Panc1 (cell line): ENCODE results near the gene B4GALT5. TPM values are rescaled to one million over a fixed set of nuclear protein-coding genes. Genes with fewer than 3 reads are reported as not detected.

ENCODE experiments used
- ATAC-seq: fragments of 200-7000 bp; cut with Tn5 transposase; 2 replicates; pipeline ENCODE4 v1.9.1; 2020; ENCODE audit warnings: mild to moderate bottlenecking, moderate library complexity
- BruUV-seq: library from RNA; stranded (reverse); fragments of 400-500 nt; replicated peaks from 2 replicates; lab custom pipeline; 2021; lab: Mats Ljungman, UMichigan
- CTCF ChIA-PET: fragments of 300-600 bp; sonication (Branson Sonifier 250); formaldehyde crosslinking; loops from one replicate; lab custom pipeline; 2022; ENCODE audit warnings: antibody characterized with exemption; lab: Charles Lee
- POLR2A ChIA-PET: fragments of 300-600 bp; sonication (Branson Sonifier 250); formaldehyde crosslinking; loops from one replicate; lab custom pipeline; 2022; ENCODE audit warnings: antibody characterized with exemption; lab: Charles Lee
- DNase-seq: peaks from one replicate; pipeline ENCODE4 v3.0.0-alpha.2; 2010; ENCODE audit warnings: low read depth, low spot score
- H3K27ac ChIP-seq: 2 replicates; pipeline ENCODE4 v1.5.1; 2011; ENCODE audit warnings: mild to moderate bottlenecking, low read length, inconsistent platforms
- H3K27me3 ChIP-seq: fragments of 200-500 bp; sonication (Bioruptor generic); 2 replicates; pipeline ENCODE4 v1.6.0; 2014; ENCODE audit warnings: low read length, inconsistent platforms; ENCODE audit not compliant: control insufficient read depth, insufficient read depth
- H3K36me3 ChIP-seq: fragments of 200-500 bp; sonication (Bioruptor generic); 2 replicates; pipeline ENCODE4 v1.5.1; 2014; ENCODE audit warnings: inconsistent platforms, mild to moderate bottlenecking, low read length, moderate library complexity; ENCODE audit not compliant: control insufficient read depth, insufficient read depth
- H3K4me1 ChIP-seq: 2 replicates; pipeline ENCODE4 v1.5.1; 2011; ENCODE audit warnings: inconsistent platforms, mild to moderate bottlenecking, low read length, moderate library complexity; ENCODE audit not compliant: control insufficient read depth, insufficient read depth
- H3K4me3 ChIP-seq, 2 experiments: 2 replicates each; pipeline ENCODE4 v1.5.1; 2011 to 2012; ENCODE audit warnings: low read depth in 2 of 2, low read length in 2 of 2, mild to moderate bottlenecking in 2 of 2, inconsistent platforms in 1 of 2, moderate library complexity in 1 of 2
- H3K9me3 ChIP-seq: fragments of 200-500 bp; sonication (Bioruptor generic); 2 replicates; pipeline ENCODE4 v1.5.1; 2014; ENCODE audit warnings: low read depth, mild to moderate bottlenecking, inconsistent platforms, low read length, moderate library complexity; ENCODE audit not compliant: control insufficient read depth, insufficient read depth
- POLR2AphosphoS5 ChIP-seq: IDR thresholded peaks from 2 replicates; pipeline ENCODE4 v1.6.1; 2012; ENCODE audit warnings: mild to moderate bottlenecking, low read depth, low read length, moderate library complexity
- SIN3A ChIP-seq: IDR thresholded peaks from 2 replicates; pipeline ENCODE4 v1.6.1; 2012; ENCODE audit warnings: low read depth, mild to moderate bottlenecking, low read length, moderate library complexity, borderline replicate concordance; ENCODE audit not compliant: insufficient read depth
- TCF7L2 ChIP-seq: IDR thresholded peaks from 2 replicates; pipeline ENCODE4 v1.6.1; 2011; ENCODE audit warnings: mild to moderate bottlenecking, low read depth, low read length, inconsistent platforms
- in situ Hi-C: cut with HindIII; loops from 2 replicates; pipeline ENCODE4 v1.10.0; 2016; ENCODE audit warnings: low sequenced_read_pairs, low pct_unique_long_range_greater_than_20kb
- intact Hi-C: fragments of 100-400 bp; cut with micrococcal nuclease; formaldehyde crosslinking; loops from one replicate; pipeline ENCODE4 v1.10.0; 2022; ENCODE audit not compliant: unreplicated experiment
- total RNA-seq: library from RNA; stranded (reverse); gene quantifications from one replicate; pipeline ENCODE4 v1.2.1, GENCODE V29; 2021; ENCODE audit not compliant: unreplicated experiment
- TF ChIP-seq, protein P1 (sequence below): fragments of 450-650 bp; IDR thresholded peaks from 2 replicates; pipeline ENCODE4 v1.5.1; 2017; ENCODE audit warnings: mild to moderate bottlenecking
- TF ChIP-seq, protein P2 (sequence below), 2 experiments: IDR thresholded peaks; 2 replicates each; pipeline ENCODE4 v1.6.1; 2011 to 2012; ENCODE audit warnings: low read depth in 2 of 2, control low read depth in 1 of 2, low read length in 1 of 2, mild to moderate bottlenecking in 1 of 2, moderate library complexity in 1 of 2; ENCODE audit not compliant: insufficient read depth in 1 of 2

The B4GALT5 gene
- total RNA-seq, 1 experiment from 2014 or later = 40.0 TPM

DNA sequence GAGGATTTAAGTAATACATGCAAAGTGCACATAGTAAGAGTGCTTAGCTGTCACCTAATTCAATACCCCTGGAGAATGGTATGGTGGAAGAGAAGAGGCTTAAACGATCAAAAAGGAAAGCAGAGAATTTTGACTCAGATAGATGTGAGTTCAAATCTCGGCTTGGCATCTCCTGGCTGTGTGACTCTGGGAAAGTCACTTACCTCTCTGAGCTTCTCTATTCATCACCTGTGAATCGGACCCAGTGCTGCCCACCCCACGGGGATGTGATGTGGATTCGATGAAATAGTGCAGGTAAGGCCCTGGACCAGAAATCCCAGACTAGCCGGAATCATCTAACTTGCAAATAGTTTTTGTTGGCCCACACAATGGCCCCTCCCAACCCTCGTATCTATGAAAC is 1.8 kb upstream of the B4GALT5 start:
- ChIA-PET CTCF (no interaction called here), POLR2A (interaction anchor here (0.5 kb wide), 1 partner anchor 112 kb away, joined by 9 read pairs; no protein-coding TSS in a partner anchor)
- intact Hi-C loops = no loop called here
- H3K4me1 ChIP-seq = peaks cover 22% of the 10 kb centered on the region
- peaks cover 7% of the 10 kb centered on the region; the same call in 1 of the 2 replicates for H3K36me3 ChIP-seq
- ATAC-seq (no peak), DNase-seq (no peak)
- no TSS peak for BruUV-seq
- no peak overlapping the region for H3K4me3 ChIP-seq
- TF ChIP-seq, protein P1, sequence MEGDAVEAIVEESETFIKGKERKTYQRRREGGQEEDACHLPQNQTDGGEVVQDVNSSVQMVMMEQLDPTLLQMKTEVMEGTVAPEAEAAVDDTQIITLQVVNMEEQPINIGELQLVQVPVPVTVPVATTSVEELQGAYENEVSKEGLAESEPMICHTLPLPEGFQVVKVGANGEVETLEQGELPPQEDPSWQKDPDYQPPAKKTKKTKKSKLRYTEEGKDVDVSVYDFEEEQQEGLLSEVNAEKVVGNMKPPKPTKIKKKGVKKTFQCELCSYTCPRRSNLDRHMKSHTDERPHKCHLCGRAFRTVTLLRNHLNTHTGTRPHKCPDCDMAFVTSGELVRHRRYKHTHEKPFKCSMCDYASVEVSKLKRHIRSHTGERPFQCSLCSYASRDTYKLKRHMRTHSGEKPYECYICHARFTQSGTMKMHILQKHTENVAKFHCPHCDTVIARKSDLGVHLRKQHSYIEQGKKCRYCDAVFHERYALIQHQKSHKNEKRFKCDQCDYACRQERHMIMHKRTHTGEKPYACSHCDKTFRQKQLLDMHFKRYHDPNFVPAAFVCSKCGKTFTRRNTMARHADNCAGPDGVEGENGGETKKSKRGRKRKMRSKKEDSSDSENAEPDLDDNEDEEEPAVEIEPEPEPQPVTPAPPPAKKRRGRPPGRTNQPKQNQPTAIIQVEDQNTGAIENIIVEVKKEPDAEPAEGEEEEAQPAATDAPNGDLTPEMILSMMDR = no peak
- TF ChIP-seq POLR2AphosphoS5 (no peak), TCF7L2 (no peak), SIN3A (no peak)
- TF ChIP-seq, protein P2, sequence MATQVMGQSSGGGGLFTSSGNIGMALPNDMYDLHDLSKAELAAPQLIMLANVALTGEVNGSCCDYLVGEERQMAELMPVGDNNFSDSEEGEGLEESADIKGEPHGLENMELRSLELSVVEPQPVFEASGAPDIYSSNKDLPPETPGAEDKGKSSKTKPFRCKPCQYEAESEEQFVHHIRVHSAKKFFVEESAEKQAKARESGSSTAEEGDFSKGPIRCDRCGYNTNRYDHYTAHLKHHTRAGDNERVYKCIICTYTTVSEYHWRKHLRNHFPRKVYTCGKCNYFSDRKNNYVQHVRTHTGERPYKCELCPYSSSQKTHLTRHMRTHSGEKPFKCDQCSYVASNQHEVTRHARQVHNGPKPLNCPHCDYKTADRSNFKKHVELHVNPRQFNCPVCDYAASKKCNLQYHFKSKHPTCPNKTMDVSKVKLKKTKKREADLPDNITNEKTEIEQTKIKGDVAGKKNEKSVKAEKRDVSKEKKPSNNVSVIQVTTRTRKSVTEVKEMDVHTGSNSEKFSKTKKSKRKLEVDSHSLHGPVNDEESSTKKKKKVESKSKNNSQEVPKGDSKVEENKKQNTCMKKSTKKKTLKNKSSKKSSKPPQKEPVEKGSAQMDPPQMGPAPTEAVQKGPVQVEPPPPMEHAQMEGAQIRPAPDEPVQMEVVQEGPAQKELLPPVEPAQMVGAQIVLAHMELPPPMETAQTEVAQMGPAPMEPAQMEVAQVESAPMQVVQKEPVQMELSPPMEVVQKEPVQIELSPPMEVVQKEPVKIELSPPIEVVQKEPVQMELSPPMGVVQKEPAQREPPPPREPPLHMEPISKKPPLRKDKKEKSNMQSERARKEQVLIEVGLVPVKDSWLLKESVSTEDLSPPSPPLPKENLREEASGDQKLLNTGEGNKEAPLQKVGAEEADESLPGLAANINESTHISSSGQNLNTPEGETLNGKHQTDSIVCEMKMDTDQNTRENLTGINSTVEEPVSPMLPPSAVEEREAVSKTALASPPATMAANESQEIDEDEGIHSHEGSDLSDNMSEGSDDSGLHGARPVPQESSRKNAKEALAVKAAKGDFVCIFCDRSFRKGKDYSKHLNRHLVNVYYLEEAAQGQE (IDR thresholded peaks at IDR 0.05; ENCODE audit: insufficient read depth in 1 of 2, low read depth in 2 of 2, low read length in 1 of 2) = no peak
- no peaks in the 10 kb centered on the region for H3K27me3 ChIP-seq
- in situ Hi-C loops = no loop called here
- H3K9me3 ChIP-seq = no peaks in the 10 kb centered on the region
- no peak overlapping the region; the same call in 1 of the 2 replicates for H3K27ac ChIP-seq

DNA sequence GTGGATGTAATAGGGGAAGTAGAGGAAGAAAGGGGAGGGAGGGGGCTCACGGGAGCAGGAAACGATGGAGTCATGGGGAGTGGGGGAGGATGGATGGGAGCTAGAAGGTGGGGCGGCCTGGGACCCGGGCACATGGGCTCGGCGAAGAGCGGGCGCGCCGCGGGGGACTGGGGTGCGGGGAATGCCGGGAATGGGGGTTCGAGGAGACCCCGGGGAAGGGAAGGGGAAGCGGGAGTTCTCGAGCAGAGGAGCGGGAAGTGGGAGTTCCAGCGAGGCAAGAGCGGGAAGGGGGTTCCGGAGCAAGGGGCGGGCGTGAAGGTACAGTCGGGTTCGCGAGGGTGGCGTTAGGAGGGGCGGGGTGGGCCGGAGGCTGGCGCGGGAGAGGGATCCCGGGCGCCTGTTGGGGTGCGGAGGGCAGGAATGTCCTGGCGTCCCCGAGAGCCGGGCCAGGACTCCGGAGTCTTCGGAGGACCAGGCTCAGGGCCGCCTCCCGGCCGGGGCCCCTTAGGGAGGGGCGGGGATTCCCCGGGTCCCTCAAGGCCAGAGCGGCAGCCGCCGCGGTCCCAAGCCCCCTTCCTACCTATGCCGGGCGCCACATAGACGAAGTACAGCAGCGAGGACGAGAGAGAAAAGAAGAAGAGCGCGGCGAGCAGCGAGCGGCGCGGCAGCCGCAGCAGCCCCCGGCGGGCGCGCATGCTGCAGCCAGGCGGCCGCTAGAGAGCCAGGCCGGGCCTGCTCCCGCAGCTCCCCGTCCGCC is 504 bp downstream of the B4GALT5 start:
- CTCF ChIA-PET = no interaction called here
- TF ChIP-seq SIN3A = no peak
- no peak for TF ChIP-seq POLR2AphosphoS5
- TF ChIP-seq, protein P2 (IDR thresholded peaks at IDR 0.05; ENCODE audit: insufficient read depth in 1 of 2, low read depth in 2 of 2, low read length in 1 of 2) = no peak
- TF ChIP-seq TCF7L2 = no peak
- TF ChIP-seq, protein P1 = no peak
- no peak for DNase-seq

More for the DNA sequence above, 504 bp downstream of the B4GALT5 start:
- Histone ChIP-seq H3K36me3 (peaks cover 7% of the 10 kb centered on the region; the same call in 1 of the 2 replicates), H3K9me3 (no peaks in the 10 kb centered on the region), H3K27me3 (no peaks in the 10 kb centered on the region), H3K27ac (peak overlapping the region; percentile 76), H3K4me1 (peaks cover 30% of the 10 kb centered on the region), H3K4me3 (peak overlapping the region; percentile 75)
- POLR2A ChIA-PET = no interaction called here
- no TSS peak for BruUV-seq
- in situ Hi-C loops (no loop called here), intact Hi-C loops (no loop called here)
- ATAC-seq = peak; percentile 79
